Measurements from ENCODE around the gene PHTF2. TPM values are rescaled to one million over a fixed set of nuclear protein-coding genes. Genes with fewer than 3 reads are reported as not detected.

Gene PHTF2
- 7.0 and 12.1 TPM in 2 replicates for total RNA-seq

GRCh38 chr7:77798394-77799077, at the start of gene PHTF2, which contains the start of gene TMEM60:
TSS of gene PHTF2 (plus strand) at chr7:77798773.
TSS of gene TMEM60 (minus strand) at chr7:77798434. CDS start at chr7:77794373, 4,061 bp downstream.

Other genes starting within 250 kb of the PHTF2 start
- gene RSBN1L, start 102.3 kb upstream of the PHTF2 start, total RNA-seq: 14.2 and 24.5 TPM in 2 replicates
- 7.9 and 8.7 TPM in 2 replicates for gene TMEM60, start 339 bp upstream of the PHTF2 start, total RNA-seq

All from bladder microvascular endothelial cell (primary cell).